Epithelial cell of proximal tubule (primary cell): ENCODE results near the gene KCNG1. TPM values are rescaled to one million over a fixed set of nuclear protein-coding genes. Genes with fewer than 3 reads are reported as not detected.

Source experiments
- DNase-seq: peaks from one replicate; pipeline ENCODE4 v3.0.0-alpha.2; 2011; ENCODE audit warnings: low read depth
- H3K4me3 ChIP-seq: 2 replicates; pipeline ENCODE4 v1.5.1; 2011; ENCODE audit warnings: low read depth, mild to moderate bottlenecking, low read length
- CTCF ChIP-seq: conservative IDR thresholded peaks from 2 replicates; pipeline ENCODE4 v1.5.1; 2012; ENCODE audit warnings: low read depth, mild to moderate bottlenecking, low read length
- total RNA-seq: library from RNA; depleted of rRNA; stranded (reverse); fragments of >200 nt; gene quantifications from 2 replicates; pipeline ENCODE4 v1.2.3, GENCODE V29; 2015

KCNG1 gene
- total RNA-seq, 1 donor from 2014 or later, result 10.5 TPM

- DNase-seq, result no peak
- no peak overlapping the region for H3K4me3 ChIP-seq
- TF ChIP-seq CTCF, result no peak
Observed at GRCh38 chr20:50977066-50978021, 45.6 kb downstream of the KCNG1 start.

- no peak for DNase-seq
- TF ChIP-seq CTCF, result no peak
- H3K4me3 ChIP-seq, result no peak overlapping the region
Observed at GRCh38 chr20:50975701-50976330, 47.1 kb downstream of the KCNG1 start.

GRCh38 chr20:50969912-50970311 lies 53.0 kb downstream of the KCNG1 start:
- no peak overlapping the region for H3K4me3 ChIP-seq
- no peak for DNase-seq
- no peak for TF ChIP-seq CTCF

GRCh38 chr20:50969435-50969834 lies 53.5 kb downstream of the KCNG1 start:
- no peak overlapping the region for H3K4me3 ChIP-seq
- no peak for TF ChIP-seq CTCF
- no peak for DNase-seq

GRCh38 chr20:50968289-50968688 lies 54.6 kb downstream of the KCNG1 start:
- no peak overlapping the region for H3K4me3 ChIP-seq
- DNase-seq, result no peak

GRCh38 chr20:50967586-50967985 lies 55.3 kb downstream of the KCNG1 start:
- DNase-seq, result no peak
- H3K4me3 ChIP-seq, result peak overlapping the region; percentile 9
- TF ChIP-seq CTCF, result no peak

More at GRCh38 chr20:50968289-50968688, 54.6 kb downstream of the KCNG1 start:
- no peak for TF ChIP-seq CTCF
